Bronchial epithelial cell (primary cell): ENCODE data around the gene ARSI. TPM values are rescaled to one million over a fixed set of nuclear protein-coding genes. Genes with fewer than 3 reads are reported as not detected.

Experiments
- DNase-seq: peaks from one replicate; pipeline ENCODE4 v3.0.0-alpha.2; 2010; ENCODE audit warnings: low read depth
- FAIRE-seq: peaks from 2 replicates; lab custom pipeline; 2011; peaks lifted over from hg19 to GRCh38; lab: Jason Lieb, UNC
- H3K27me3 ChIP-seq: 2 replicates; pipeline ENCODE4 v1.5.1; 2011; ENCODE audit warnings: low read length; ENCODE audit not compliant: control insufficient read depth, insufficient read depth
- H3K36me3 ChIP-seq: 2 replicates; pipeline ENCODE4 v1.5.1; 2011; ENCODE audit warnings: low read length; ENCODE audit not compliant: control insufficient read depth, insufficient read depth
- H3K4me3 ChIP-seq: 2 replicates; pipeline ENCODE4 v1.5.1; 2011; ENCODE audit warnings: mild to moderate bottlenecking, low read depth, low read length, control low read depth
- total RNA-seq: library from RNA; depleted of rRNA; stranded (reverse); fragments of >200 nt; gene quantifications from 2 replicates; pipeline ENCODE4 v1.2.1, GENCODE V29; 2014
- TF ChIP-seq, protein P1 (sequence below): IDR thresholded peaks from 2 replicates; pipeline ENCODE4 v1.5.1; 2011; ENCODE audit warnings: mild to moderate bottlenecking, moderate library complexity, low read length, control low read depth, inconsistent platforms; ENCODE audit not compliant: insufficient read depth, severe bottlenecking

ARSI gene
- total RNA-seq, 1 donor from 2014 or later, result 5.8 TPM

DNA sequence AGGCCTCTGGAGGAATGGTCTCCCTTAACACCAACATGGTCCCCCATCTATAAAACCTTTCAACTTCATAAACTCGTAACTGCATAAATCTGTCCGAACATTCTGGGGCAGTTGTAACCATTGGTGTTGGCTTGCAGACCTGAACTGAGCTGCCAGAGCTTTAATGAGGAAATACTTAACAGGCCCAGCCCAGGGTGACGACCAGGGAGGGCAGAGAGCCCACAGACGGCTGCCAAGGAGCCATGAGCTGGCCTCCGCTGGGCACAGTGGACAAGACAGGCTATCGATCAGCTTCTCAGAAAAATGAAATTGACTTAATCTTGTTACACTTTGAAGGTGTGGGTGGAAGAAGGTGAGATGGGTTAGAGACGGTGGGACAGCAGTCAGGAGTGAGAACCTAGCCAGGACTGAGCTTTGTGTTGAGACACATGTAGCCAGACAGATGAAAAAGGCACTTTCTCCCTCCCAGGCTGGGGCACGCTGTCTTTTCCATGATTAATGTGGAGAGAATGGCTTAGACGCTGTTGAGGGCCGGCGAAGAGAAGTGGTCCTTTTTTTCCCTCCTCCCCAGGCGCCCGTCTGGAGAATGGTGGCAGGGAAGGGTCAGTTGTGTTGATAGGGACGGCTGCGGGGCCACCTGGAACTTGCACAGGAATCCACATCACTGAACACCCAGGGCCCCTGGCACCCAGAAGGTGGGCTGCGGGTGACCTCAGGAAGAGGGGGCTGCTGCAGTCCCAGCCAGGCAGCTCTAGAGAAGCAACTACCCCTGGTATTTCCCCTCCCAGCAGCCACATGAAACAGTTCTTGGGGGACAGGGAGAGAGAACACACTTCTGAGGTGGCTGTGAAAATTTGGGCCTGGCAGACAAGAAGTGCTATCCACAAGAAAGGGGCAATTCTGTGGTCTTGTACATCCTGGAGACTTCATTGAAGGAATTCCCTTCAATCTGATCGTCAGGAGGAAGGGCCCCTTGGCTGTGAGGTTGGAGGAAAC lies 27.5 kb upstream of the ARSI start:
- Histone ChIP-seq H3K27me3 (no peaks in the 10 kb centered on the region), H3K36me3 (no peaks in the 10 kb centered on the region), H3K4me3 (no peak overlapping the region)
- DNase-seq (no peak), FAIRE-seq (peak; percentile 7)
- TF ChIP-seq, protein P1, sequence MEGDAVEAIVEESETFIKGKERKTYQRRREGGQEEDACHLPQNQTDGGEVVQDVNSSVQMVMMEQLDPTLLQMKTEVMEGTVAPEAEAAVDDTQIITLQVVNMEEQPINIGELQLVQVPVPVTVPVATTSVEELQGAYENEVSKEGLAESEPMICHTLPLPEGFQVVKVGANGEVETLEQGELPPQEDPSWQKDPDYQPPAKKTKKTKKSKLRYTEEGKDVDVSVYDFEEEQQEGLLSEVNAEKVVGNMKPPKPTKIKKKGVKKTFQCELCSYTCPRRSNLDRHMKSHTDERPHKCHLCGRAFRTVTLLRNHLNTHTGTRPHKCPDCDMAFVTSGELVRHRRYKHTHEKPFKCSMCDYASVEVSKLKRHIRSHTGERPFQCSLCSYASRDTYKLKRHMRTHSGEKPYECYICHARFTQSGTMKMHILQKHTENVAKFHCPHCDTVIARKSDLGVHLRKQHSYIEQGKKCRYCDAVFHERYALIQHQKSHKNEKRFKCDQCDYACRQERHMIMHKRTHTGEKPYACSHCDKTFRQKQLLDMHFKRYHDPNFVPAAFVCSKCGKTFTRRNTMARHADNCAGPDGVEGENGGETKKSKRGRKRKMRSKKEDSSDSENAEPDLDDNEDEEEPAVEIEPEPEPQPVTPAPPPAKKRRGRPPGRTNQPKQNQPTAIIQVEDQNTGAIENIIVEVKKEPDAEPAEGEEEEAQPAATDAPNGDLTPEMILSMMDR, result no peak

GRCh38 chr5:150329038-150329437 lies 26.3 kb upstream of the ARSI start:
- no peaks in the 10 kb centered on the region for H3K36me3 ChIP-seq
- no peak overlapping the region for H3K4me3 ChIP-seq
- DNase-seq (no peak), FAIRE-seq (no peak)
- TF ChIP-seq, protein P1, result no peak
- no peaks in the 10 kb centered on the region for H3K27me3 ChIP-seq

GRCh38 chr5:150328515-150328914 lies 25.8 kb upstream of the ARSI start:
- Histone ChIP-seq H3K27me3 (no peaks in the 10 kb centered on the region), H3K36me3 (no peaks in the 10 kb centered on the region), H3K4me3 (no peak overlapping the region)
- TF ChIP-seq, protein P1, result no peak
- FAIRE-seq (no peak), DNase-seq (no peak)

DNA sequence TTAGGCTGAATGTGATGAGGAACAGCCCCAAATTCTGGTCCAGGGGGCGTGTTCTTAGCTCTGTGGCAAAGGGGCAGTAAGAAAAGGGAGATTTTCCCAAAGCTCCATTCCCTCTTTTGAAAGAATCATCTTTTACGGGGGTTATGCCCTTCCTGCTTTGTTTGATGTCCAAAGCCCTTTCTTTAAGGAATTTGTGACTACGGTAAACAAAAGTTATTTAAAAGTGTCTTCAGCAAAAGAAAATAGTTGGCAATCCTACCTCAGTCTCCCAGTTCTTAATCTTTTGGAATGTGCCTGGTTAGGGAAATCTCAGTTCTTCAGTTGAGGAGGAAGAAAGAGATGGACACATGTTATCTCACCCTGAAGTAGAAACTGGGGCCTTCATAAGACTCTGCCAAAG lies 24.4 kb upstream of the ARSI start:
- no peak for DNase-seq
- no peaks in the 10 kb centered on the region for H3K27me3 ChIP-seq
- peak; percentile 68 for FAIRE-seq
- no peaks in the 10 kb centered on the region for H3K36me3 ChIP-seq
- H3K4me3 ChIP-seq, result no peak overlapping the region
- TF ChIP-seq, protein P1, result no peak

DNA sequence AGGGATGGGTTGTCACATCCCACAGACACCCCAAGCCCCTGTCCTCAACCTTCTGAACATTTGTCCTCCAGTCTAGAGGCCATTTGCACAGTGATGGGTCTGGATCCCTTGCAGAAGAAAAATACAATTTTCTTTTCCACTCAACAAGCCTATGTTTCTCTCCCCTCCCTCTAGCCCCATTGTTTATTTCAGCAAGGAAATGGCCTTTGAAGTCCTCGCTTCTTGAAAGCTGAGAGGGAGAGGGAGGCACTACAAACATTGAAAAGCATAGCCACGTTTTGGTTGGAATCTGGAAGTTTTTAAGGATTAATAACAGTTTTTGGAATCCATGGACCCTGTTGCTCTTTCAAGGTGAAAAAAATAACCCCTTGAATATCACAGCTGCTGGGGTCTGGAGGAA lies 24.0 kb upstream of the ARSI start:
- Histone ChIP-seq H3K27me3 (no peaks in the 10 kb centered on the region), H3K4me3 (no peak overlapping the region), H3K36me3 (no peaks in the 10 kb centered on the region)
- FAIRE-seq (no peak), DNase-seq (no peak)
- TF ChIP-seq, protein P1, result no peak
